ENCODE measurements around the gene STK40.

Gene STK40

DNA sequence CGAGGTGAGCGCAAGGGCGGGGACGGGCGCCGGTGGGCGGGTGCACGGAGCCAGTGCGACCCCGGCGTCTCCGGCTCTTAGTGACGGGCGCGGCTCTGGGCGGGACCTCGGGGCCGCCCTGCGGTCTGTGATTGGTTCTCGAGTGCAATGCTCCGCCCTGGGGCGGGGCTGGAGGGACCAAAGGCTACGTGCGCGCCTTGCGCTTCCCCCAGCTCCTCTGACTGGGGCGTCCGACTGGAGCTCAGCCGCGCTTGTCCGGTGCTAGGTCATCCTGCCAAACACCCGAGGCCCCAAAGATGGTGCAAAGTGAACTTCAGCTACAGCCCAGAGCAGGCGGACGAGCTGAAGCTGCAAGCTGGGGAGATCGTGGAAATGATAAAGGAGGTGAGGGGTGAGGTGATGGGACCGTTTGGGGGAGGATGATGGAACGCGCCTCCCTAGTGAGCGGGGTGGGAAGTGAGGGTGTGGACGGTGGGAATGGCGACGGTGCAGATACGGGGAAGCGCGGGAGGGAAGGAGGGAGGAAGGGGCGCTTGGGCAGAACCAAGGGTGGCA lies 78.7 kb downstream of the STK40 start:
- DNase-seq, result peak; percentile 92

DNA sequence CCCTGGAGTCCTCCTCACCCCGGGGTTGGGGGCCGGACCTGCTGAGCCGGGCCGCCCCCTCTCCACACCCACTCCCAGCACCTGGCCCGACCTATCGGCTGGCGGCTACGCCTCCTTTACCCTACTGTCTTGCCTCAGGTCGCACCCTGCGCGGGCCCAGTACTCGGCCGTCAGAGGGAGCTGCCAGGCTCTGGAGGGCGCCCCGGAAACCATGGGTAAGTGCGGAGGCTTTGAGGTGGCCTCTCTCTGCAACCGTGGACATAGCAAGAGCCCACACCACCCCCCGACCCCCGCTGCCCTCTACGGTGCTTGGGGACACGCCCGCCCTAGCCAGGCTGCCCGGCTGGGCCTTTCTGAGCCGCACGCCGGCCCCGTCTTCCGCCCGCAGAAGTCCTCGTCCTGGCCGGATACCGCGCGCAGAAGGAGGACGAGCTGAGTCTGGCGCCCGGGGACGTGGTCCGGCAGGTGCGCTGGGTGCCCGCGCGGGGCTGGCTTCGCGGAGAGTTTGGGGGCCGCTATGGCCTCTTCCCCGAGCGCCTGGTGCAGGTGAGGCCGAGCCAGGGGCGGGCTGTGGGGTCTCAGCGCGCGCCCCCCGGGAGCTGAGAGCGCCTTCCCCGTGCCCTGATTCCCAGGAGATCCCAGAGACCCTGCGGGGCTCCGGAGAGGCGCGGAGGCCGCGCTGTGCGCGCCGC lies 79.4 kb downstream of the STK40 start, which contains the start of gene SH3D21:
TSS of gene SH3D21 (plus strand) at position 159 of the 692 bp plus-strand sequence. CDS start at position 212, 53 bp downstream.
- peak; percentile 28 for DNase-seq

DNA sequence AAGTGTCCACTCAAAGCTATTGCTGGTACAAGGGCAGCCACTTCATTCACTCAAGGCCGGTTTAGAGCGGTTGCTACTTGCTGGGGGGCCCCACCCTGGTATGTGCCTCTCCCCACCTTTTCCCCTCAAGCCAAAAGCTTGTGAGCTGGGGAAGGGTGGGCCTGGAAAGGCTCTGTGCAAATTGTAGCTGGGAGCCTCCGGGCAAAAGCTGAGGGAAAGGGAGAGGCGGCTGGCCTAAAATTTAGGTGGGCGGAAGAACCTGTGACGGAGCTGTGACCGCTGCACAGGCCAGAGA lies 79.9 kb downstream of the STK40 start:
- no peak for DNase-seq

DNA sequence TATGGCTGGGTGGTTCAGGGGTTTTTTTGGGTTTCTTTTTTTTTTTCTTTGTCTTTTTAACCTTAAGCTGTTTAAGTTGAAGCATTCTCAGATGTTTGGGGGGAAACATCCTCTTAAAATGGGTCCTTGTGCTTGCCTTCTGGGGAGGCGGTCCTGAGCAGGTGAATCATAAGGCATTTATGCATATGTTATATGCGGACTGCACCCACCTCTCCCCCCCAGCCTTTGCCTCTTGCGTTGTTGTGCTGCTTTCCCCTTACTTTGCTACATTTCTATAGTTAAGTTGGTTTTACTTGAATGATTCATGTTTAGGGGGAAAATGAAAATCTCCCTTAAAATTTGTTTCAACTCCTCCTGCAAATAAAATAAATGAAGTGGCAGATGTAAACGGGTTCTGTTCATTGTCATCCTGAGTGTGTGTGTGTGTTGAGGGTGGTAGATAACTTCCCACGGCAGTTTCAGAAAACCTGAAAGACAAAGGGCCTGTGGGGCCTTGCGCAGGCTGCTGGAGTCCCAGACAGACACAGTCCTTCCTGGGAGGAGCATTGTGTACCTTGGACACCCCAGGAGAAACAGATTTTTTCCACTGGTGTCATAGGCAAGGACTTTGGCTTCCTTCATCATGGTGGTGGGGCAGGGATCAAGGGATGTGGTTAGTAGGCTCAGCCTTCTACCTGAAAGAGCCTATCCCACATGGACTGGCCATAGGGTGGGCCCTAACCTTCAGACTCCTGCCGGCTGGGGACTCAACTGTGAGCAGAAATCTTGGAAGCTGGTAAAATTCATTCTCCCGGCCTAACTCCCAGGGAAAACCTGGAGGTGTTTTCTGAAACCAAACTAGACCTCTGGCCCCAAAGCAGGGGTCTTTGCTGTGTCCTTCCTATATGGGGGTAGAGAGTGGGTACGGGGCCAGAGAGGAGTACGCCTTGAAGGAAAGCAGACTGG lies 80.5 kb downstream of the STK40 start:
- DNase-seq, result no peak

DNA sequence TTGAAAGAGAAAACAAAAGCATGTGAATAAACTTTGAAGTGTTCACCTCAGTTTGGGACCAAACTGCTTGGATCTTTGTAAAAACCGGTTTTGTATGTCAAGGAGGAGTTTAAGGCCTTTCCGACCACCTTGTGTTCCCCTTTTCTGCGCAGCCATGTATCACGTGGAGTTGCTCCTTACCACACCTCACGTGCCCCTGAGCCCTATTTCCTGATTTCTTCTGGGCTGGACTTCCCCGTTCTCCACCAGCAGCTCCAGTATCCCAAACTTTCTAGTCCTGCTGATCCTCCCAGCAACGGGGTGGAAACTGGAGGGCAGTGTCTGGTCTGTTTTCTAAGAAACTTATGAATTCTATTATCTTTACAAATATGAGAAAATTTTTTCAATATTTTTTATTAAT lies 81.2 kb downstream of the STK40 start:
- no peak for DNase-seq

DNA sequence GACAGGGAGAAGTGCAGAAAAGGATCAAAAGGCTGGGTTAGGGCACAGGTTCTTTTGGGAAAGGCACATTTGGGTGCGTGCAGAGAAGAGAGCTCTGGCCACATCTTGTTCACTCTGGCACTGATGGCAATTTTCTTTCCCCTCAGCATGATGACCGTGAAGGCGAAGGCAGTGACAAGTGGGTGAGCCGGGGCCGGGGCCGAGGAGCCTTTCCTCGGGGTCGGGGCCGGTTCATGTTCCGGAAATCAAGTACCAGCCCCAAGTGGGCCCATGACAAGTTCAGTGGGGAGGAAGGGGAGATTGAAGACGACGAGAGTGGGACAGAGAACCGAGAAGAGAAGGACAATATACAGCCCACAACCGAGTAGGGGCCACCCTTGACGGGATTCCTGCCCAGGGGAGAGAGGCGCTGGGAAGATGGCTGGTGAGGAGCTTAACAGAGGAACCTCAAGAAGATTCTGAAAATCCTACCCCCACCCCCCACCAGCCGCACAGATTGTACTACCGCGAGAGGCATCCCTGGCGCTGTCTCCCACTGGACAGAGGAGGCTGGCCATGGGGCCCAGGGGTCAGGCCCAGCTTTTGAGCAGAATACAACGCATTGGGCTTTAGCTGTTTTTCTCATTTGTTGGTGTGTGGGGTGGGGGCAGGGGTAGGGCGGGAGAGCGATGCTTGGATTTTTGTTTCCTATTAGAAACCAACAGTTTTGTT lies 81.9 kb downstream of the STK40 start:
- no peak for DNase-seq

DNA sequence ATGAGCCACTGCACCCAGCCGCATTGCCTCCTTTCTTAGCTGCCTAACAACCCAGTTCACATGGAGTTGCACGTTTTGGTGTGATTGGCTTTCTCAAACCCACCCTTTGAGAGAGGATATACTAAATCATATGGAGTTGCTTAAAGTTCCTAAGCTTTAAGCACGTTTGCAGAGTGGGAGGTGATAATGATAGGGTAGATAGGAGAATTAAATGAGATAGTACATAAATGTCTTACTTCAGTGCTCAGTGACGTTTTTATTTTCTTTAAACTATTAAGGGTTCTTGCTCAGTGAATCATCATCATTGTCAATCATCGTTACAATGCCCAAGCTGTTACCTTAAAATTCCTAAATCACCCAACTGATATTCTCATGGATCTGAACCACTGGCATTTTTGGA lies 82.5 kb downstream of the STK40 start:
- DNase-seq, result no peak

DNA sequence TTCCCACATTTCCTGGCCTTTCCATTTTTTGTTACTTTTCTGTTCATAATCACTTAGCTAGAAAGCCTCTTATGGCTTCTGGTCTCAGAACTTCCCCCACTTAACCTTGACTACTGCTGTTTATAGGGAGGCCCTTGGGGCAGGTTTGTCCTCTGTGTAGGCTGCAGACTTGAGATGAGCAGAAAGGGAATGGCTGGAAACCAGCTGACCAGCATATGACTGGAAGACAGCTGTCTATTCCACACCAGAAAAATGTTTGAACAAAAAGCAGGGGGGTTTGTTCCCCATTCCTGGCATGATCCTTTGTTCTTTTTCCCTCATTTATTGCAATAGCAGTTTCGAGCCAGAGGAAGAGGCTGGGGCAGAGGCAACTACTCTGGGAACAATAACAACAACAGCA lies 84.5 kb downstream of the STK40 start:
- DNase-seq, result no peak

DNA sequence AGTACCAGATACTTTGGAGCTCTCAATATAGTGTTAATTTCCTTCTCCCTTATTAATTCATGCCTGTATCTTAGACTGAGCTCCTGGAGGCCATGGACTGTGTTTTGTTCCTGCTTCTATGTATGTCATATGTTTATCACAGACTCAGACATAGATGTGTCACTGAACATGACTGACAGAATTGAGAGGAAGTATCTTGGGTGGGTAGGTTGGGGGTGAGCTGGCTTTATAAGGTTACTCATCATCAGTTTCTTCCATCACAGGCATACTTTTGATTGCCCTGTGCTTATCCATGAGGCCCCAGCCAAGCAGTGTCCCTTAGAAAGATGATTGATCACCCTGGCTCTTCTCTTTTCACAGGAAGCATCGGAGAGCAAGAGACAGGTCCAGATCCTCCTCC lies 85.2 kb downstream of the STK40 start:
- DNase-seq, result peak; percentile 41

DNA sequence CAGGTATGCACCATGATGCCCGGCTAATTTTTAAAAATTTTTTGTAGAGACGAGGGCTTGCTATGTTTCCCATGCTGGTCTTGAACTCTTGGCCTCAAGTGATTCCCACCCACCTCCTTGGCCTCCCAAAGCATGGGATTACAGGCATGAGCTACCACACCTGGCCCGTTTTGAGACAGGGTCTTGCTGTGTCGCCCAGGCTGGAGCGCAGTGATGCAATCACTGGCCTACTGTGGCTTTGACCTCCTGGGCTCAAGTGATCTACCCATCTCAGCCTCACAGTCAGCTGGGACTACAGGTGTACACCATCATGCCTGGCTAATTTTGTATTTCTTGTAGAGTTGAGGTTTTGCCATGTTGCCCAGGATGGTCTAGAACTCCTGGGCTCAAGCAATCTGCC lies 87.1 kb downstream of the STK40 start:
- no peak for DNase-seq

DNA sequence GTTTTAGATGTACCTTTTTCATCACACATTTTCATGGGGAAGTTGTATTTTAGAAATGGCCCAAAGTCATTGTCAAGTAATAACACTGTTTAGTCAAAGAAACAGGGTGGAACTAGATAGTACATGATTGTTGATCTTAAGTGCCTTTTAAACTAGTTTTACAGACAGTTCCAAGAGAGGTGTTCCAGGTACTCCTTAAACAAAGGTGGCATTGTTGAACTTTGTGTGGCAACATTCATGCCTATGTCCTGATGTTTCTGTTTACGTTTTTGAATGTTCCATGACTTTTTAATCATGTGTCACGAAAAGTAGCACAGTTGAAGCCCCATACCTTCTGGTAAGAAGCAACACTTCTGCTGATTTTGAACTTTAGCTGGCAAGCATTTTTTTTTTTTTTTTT lies 88.7 kb downstream of the STK40 start:
- DNase-seq, result no peak

DNA sequence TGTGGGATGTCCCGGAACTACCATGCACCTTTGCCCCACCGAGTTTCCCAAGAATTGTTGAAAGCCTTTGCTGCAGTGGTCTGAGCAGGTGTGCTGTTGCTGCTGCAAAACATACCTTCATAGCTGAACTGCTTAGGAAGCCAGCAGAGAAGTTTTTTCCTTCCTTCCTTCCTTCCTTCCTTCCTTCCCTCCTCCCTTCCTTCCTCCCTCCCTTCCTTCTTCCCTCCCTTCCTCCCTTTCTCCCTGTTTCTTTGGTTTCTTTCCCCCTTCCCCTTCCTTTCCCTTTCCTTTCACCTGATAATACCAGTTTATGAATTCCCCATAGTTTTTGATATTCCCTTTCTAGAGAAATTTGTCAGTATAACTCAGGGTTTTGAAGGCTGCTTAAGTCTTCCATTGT lies 90.3 kb downstream of the STK40 start:
- DNase-seq, result no peak
